Ascending aorta (tissue), 2 donors: ENCODE results near the gene CORO1C. TPM values are rescaled to one million over a fixed set of nuclear protein-coding genes. Genes with fewer than 3 reads are reported as not detected.

Experiments used
- DNase-seq, 2 donors: peaks; one replicate each; pipeline ENCODE4 v3.0.0-alpha.2; 2019; ENCODE audit warnings: low spot score in 2 of 2
- H3K27ac ChIP-seq, 2 donors: fragments of 200-600 bp; sonication (generic); one replicate each; pipeline ENCODE4 v1.5.1; 2016 to 2017; ENCODE audit warnings: mild to moderate bottlenecking in 1 of 2
- H3K27me3 ChIP-seq: fragments of 200-600 bp; sonication (generic); one replicate; pipeline ENCODE4 v1.5.1; 2017
- H3K36me3 ChIP-seq, 2 donors: fragments of 200-600 bp; sonication (generic); one replicate each; pipeline ENCODE4 v1.5.1; 2016
- H3K4me1 ChIP-seq, 2 donors: fragments of 200-600 bp; sonication (generic); one replicate each; pipeline ENCODE4 v1.5.1; 2016 to 2017; ENCODE audit warnings: mild to moderate bottlenecking in 1 of 2
- H3K4me3 ChIP-seq, 2 donors: fragments of 200-600 bp; sonication (generic); one replicate each; pipeline ENCODE4 v1.5.1; 2016 to 2017; ENCODE audit warnings: mild to moderate bottlenecking in 1 of 2
- H3K9me3 ChIP-seq, 2 donors: fragments of 200-600 bp; sonication (generic); one replicate each; pipeline ENCODE4 v1.5.1; 2016
- intact Hi-C: fragments of 100-400 bp; cut with DNase I; formaldehyde crosslinking; loops from one replicate; pipeline ENCODE4 v1.15.1; 2023
- total RNA-seq: library from RNA; depleted of rRNA; stranded (reverse); fragments of >200 nt; gene quantifications from one replicate; pipeline ENCODE4 v1.1.0, GENCODE V29; 2016
- TF ChIP-seq, protein P1 (sequence below), 3 experiments: fragments of 200-600 bp in 2 of 3; fragments of 450-650 bp in 1 of 3; sonication (generic) in 2 of 3; IDR thresholded peaks; one replicate each; pipeline ENCODE4 v1.5.1; 2016 to 2019; ENCODE audit warnings: antibody characterized with exemption in 3 of 3, mild to moderate bottlenecking in 1 of 3, moderate library complexity in 1 of 3

Gene CORO1C
- total RNA-seq, 1 donor from 2014 or later, result 106 TPM

DNA sequence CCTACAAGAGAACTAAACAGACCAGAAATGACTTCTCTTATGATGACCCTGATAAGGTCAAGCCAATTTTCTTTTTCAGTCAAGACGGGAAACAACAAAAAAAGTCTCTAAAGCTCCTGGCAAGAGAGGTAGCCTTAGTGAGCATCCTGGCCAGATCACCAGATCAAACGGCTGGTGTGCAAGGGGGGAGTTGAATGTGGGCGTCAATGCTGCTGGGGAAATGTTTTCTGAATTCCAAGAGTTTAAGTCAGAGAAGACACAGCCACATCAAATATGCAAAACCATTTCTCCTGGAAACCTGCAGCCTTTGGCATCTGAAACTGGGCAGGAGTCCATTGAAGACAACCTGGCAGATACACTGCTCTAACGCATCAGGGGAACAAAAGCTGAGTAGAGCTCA is 81.6 kb downstream of the CORO1C start:
- peaks cover 54 to 76% of the 10 kb centered on the region in 2 donors for H3K36me3 ChIP-seq
- DNase-seq, result no peak
- H3K27me3 ChIP-seq, result no peaks in the 10 kb centered on the region
- H3K9me3 ChIP-seq, result no peaks in the 10 kb centered on the region
- TF ChIP-seq, protein P1, sequence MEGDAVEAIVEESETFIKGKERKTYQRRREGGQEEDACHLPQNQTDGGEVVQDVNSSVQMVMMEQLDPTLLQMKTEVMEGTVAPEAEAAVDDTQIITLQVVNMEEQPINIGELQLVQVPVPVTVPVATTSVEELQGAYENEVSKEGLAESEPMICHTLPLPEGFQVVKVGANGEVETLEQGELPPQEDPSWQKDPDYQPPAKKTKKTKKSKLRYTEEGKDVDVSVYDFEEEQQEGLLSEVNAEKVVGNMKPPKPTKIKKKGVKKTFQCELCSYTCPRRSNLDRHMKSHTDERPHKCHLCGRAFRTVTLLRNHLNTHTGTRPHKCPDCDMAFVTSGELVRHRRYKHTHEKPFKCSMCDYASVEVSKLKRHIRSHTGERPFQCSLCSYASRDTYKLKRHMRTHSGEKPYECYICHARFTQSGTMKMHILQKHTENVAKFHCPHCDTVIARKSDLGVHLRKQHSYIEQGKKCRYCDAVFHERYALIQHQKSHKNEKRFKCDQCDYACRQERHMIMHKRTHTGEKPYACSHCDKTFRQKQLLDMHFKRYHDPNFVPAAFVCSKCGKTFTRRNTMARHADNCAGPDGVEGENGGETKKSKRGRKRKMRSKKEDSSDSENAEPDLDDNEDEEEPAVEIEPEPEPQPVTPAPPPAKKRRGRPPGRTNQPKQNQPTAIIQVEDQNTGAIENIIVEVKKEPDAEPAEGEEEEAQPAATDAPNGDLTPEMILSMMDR (IDR thresholded peaks at IDR 0.05), result no peak
- peaks cover 8 to 26% of the 10 kb centered on the region in 2 donors for H3K4me1 ChIP-seq
- H3K27ac ChIP-seq, result peak overlapping the region; percentile 9 to 47
- H3K4me3 ChIP-seq, result no peak overlapping the region
- intact Hi-C loops, result loop anchor here (10.0 kb wide), 2 partner anchors 405 to 445 kb away; partner anchors contain the start of genes ALKBH2, UNG and USP30

DNA sequence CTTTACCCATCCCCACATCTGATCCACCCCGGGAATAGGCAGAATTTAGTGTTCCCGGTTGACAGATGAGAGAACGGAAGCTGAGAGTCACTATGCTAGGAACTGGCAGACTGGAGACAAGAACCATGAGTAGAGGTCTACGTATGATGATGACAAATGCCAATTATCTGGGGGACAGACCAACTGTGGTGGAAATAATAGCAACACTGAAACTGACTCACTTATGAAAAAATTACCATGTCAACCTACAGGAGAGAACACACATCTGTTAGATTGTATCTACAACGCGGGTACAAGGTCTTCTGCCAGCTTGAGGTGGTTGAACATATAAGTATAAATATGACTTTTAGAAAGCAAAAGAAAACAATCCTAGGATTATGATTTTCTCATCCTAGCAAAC is 82.2 kb downstream of the CORO1C start:
- Histone ChIP-seq H3K27me3 (no peaks in the 10 kb centered on the region), H3K4me1 (peaks cover 11 to 30% of the 10 kb centered on the region in 2 donors), H3K27ac (peak overlapping the region; percentile 9 to 47), H3K9me3 (no peaks in the 10 kb centered on the region), H3K36me3 (peaks cover 54 to 77% of the 10 kb centered on the region in 2 donors), H3K4me3 (no peak overlapping the region)
- intact Hi-C loops, result loop anchor here (10.0 kb wide), 2 partner anchors 406 to 446 kb away; partner anchors contain the start of genes ALKBH2, UNG and USP30
- DNase-seq, result no peak
- TF ChIP-seq, protein P1 (IDR thresholded peaks at IDR 0.05), result no peak

DNA sequence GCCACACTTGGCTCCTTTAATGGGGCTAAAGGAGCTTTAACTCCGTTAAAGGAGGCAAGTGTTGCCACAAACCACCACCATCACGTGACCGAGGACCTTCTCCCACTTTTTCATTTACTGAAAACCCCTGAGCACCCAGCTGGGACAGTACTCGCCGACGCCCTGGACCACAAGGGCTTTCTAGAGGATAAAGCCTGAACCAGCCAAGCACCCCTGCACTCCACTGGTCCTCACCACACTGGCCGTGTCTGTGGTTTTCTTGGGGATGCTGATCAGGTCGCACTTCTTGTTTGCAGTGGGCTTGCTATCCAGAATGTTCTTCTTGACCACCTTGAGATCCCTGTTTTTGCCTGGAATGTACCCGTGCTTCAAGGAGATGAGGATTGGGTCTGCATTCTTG is 82.9 kb downstream of the CORO1C start:
- Histone ChIP-seq H3K4me1 (peaks cover 11 to 31% of the 10 kb centered on the region in 2 donors), H3K4me3 (no peak overlapping the region), H3K9me3 (no peaks in the 10 kb centered on the region), H3K27me3 (no peaks in the 10 kb centered on the region), H3K36me3 (peaks cover 47 to 70% of the 10 kb centered on the region in 2 donors), H3K27ac (peak overlapping the region; percentile 27 to 47)
- no peak for DNase-seq
- intact Hi-C loops, result loop anchor here (10.0 kb wide), 2 partner anchors 406 to 446 kb away; partner anchors contain the start of genes ALKBH2, UNG and USP30
- TF ChIP-seq, protein P1 (IDR thresholded peaks at IDR 0.05), result no peak

DNA sequence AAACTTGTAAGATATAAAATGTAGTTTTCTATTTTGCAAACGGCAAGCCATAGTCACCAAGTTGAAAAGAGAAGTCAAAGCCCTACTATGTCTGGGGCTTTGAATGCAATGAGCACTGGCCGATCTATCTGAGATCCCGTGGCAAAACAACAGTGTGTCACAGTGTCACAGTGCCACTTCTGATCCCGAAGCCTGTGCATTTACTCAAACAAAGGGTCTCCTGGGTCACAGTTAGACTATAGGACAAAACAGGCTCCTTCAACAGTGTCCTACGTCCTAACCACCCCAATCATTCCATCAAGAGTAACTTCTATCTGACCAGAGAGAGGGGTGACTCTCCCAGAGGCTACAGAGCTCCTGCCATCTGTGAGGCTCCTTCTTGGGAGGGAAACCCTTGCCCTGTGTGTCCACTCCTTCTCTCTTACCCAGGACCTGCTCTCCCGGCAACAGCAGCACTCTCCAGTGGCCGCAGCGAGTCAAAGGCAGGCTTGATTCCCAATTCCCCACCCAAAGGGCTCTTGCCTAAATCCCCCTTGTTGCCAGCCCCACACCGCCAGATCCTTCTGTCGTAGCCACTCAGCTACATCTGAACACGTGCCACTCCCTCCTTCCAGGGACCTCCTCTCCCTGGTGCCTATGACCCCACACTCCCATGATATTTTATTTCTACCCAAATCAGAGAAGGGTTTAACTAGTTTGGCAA is 83.6 kb downstream of the CORO1C start:
- TF ChIP-seq, protein P1 (IDR thresholded peaks at IDR 0.05), result no peak
- Histone ChIP-seq H3K9me3 (no peaks in the 10 kb centered on the region), H3K27me3 (no peaks in the 10 kb centered on the region), H3K4me3 (no peak overlapping the region), H3K4me1 (peaks cover 11 to 31% of the 10 kb centered on the region in 2 donors), H3K27ac (peak overlapping the region; percentile 27 to 31), H3K36me3 (peaks cover 47 to 65% of the 10 kb centered on the region in 2 donors)
- peak in 1 of 2 donors; percentile 54 for DNase-seq
- intact Hi-C loops, result loop anchor here (10.0 kb wide), 2 partner anchors 407 to 447 kb away; partner anchors contain the start of genes ALKBH2, UNG and USP30

DNA sequence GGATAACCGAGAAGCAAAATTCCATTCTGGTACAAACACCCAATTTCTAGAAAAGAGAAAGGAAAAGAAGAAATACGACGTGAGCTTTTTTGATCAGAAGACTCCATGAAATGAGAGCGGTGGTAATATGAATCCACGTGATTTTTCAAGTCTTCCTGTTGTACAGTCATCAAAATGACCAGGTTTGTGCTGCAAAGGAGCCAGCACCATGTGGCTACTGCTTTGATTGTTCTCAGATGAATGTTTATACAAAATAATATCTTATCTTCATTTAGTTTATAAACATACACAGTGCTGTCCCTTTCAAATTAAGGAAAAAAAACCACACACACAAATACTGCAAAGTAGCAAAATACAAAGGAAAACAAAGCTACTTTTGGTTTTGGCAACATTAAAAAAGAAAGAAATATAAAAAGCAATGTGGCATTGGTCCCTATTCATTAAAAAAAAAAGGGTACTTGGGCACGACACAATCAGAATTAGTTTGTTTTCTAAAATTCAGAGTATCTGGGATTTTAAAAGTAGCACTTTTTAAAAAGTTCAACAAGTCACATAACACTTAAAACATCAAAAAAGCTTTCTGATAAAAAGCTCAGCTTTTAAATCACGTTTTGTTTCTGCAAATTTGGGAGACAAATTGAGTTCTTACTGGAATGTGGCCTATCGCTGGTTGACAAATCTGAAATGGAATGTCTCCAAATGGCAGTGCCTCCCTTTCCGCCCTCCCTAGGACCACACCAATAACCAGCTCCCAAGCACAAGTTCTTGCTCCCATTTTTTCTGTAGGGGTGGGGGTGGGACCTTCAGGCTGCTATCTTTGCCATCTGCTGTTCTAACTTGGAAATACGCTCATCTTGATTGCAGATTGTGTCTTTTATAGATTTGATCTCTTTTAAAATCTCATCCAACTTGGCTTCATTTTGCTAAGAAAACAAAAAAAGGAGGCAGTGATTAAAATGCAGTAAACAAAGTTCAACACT is 84.4 kb downstream of the CORO1C start:
- Histone ChIP-seq H3K27ac (peak overlapping the region; percentile 27 to 34), H3K27me3 (no peaks in the 10 kb centered on the region), H3K9me3 (no peaks in the 10 kb centered on the region), H3K4me3 (no peak overlapping the region), H3K4me1 (peaks cover 11 to 31% of the 10 kb centered on the region in 2 donors), H3K36me3 (peaks cover 41 to 56% of the 10 kb centered on the region in 2 donors)
- TF ChIP-seq, protein P1 (IDR thresholded peaks at IDR 0.05), result no peak
- intact Hi-C loops, result loop anchor here (10.0 kb wide), 2 partner anchors 408 to 448 kb away; partner anchors contain the start of genes ALKBH2, UNG and USP30
- peak in 1 of 2 donors; percentile 38 for DNase-seq
